Right lobe of liver (tissue), 4 donors: Measurements from ENCODE around the gene IGF2R.

Experiments used
- CTCF ChIP-seq, 4 donors: fragments of 200-600 bp in 3 of 4; fragments of 450-650 bp in 1 of 4; IDR thresholded peaks; one replicate each; pipeline versions ENCODE4 v1.5.1 to v1.8.0; 2016 to 2022; ENCODE audit warnings: antibody characterized with exemption in 4 of 4, mild to moderate bottlenecking in 2 of 4
- POLR2A ChIP-seq: fragments of 450-650 bp; IDR thresholded peaks from one replicate; pipeline ENCODE4 v1.6.1; 2017; ENCODE audit warnings: antibody characterized with exemption, mild to moderate bottlenecking
- donor health status: DM: no; HTN: no; CAD: no.
- donor health status: DM: no; HTN: no; CAD: no.
- donor health status: DM: no; HTN: yes; CAD: no.

- TF ChIP-seq CTCF (IDR thresholded peaks at IDR 0.05) (no peak), POLR2A (no peak)
These were observed 126.4 kb downstream of the IGF2R start for GRCh38 chr6:160095146-160095845.
